Fibroblast of lung (primary cell): ENCODE measurements around the gene FCRL2. TPM values are rescaled to one million over a fixed set of nuclear protein-coding genes. Genes with fewer than 3 reads are reported as not detected.
"Not testable (repeated sequence)": the region's sequence is repeated elsewhere in the genome, so short reads cannot be mapped to it uniquely, and the experiment has no call there.

Experiments
- DNase-seq, 2 donors: peaks; one replicate each; pipeline versions ENCODE4 v3.0.0 to v3.0.0-alpha.2; 2010; ENCODE audit warnings: low read depth in 2 of 2
- H2AFZ ChIP-seq: 2 replicates; pipeline ENCODE4 v1.5.1; 2012; ENCODE audit warnings: low read length, control low read depth, inconsistent platforms
- H3K27ac ChIP-seq: 2 replicates; pipeline ENCODE4 v1.5.1; 2011; ENCODE audit warnings: low read length, control low read depth; ENCODE audit not compliant: insufficient read depth
- H3K27me3 ChIP-seq: 2 replicates; pipeline ENCODE4 v1.5.1; 2011; ENCODE audit warnings: mild to moderate bottlenecking, low read length; ENCODE audit not compliant: control insufficient read depth, insufficient read depth
- H3K36me3 ChIP-seq: 2 replicates; pipeline ENCODE4 v1.5.1; 2011; ENCODE audit warnings: low read length; ENCODE audit not compliant: control insufficient read depth, insufficient read depth
- H3K4me1 ChIP-seq: 2 replicates; pipeline ENCODE4 v1.5.1; 2011; ENCODE audit warnings: low read length; ENCODE audit not compliant: control insufficient read depth, insufficient read depth; ENCODE audit errors: extremely low read depth
- H3K4me2 ChIP-seq: 2 replicates; pipeline ENCODE4 v1.5.1; 2011; ENCODE audit warnings: low read length, control low read depth; ENCODE audit not compliant: insufficient read depth; ENCODE audit errors: extremely low read depth
- H3K4me3 ChIP-seq, 4 experiments: fragments of 200-600 bp in 1 of 4; sonication (generic) in 1 of 4; replicated peaks in 1 of 4; 2 replicates each; pipeline ENCODE4 v1.5.1; 2011 to 2016; ENCODE audit warnings: low read length in 4 of 4, low read depth in 3 of 4, mild to moderate bottlenecking in 3 of 4, control low read depth in 2 of 4, inconsistent platforms in 1 of 4, mixed read lengths in 1 of 4; ENCODE audit not compliant: insufficient read depth in 1 of 4; ENCODE audit errors: control extremely low read depth in 1 of 4
- H3K79me2 ChIP-seq: 2 replicates; pipeline ENCODE4 v1.5.1; 2012; ENCODE audit warnings: mild to moderate bottlenecking, low read length, inconsistent platforms; ENCODE audit not compliant: control insufficient read depth, insufficient read depth
- H3K9ac ChIP-seq: 2 replicates; pipeline ENCODE4 v1.5.1; 2011; ENCODE audit warnings: mild to moderate bottlenecking, low read length, control low read depth; ENCODE audit not compliant: insufficient read depth
- H3K9me3 ChIP-seq: 2 replicates; pipeline ENCODE4 v1.5.1; 2012; ENCODE audit warnings: low read depth, low read length; ENCODE audit not compliant: control insufficient read depth, insufficient read depth
- H4K20me1 ChIP-seq: 2 replicates; pipeline ENCODE4 v1.5.1; 2011; ENCODE audit warnings: low read length; ENCODE audit not compliant: control insufficient read depth, insufficient read depth; ENCODE audit errors: extremely low read depth
- EZH2 ChIP-seq: IDR thresholded peaks from 2 replicates; pipeline ENCODE4 v1.5.1; 2012; ENCODE audit warnings: low read length, control low read depth, mild to moderate bottlenecking; ENCODE audit errors: missing control alignments
- polyA plus RNA-seq, 2 donors: library from polyadenylated mRNA; depleted of rRNA in 1 of 2; stranded (reverse) in 1 of 2; unstranded in 1 of 2; fragments of >200 nt; gene quantifications; 2 replicates each; pipeline ENCODE4 v1.2.1, GENCODE V29; 2011 to 2012; ENCODE audit warnings: missing spikeins in 1 of 2
- total RNA-seq: library from RNA; depleted of rRNA; stranded (reverse); fragments of >200 nt; gene quantifications from 2 replicates; pipeline ENCODE4 v1.2.1, GENCODE V29; 2014
- TF ChIP-seq, protein P1 (sequence below), 2 donors: IDR thresholded peaks in 1 of 2; conservative IDR thresholded peaks in 1 of 2; 1 replicate in 1 of 2; 2 replicates in 1 of 2; pipeline ENCODE4 v1.5.1; 2011 to 2012; ENCODE audit warnings: low read length in 2 of 2, control low read depth in 1 of 2, inconsistent platforms in 1 of 2, low read depth in 1 of 2, mild to moderate bottlenecking in 1 of 2

FCRL2 gene
- total and polyA plus RNA-seq, 2 donors (not counting 1 experiment from before 2014, with no cell fraction given), result not detected

DNA sequence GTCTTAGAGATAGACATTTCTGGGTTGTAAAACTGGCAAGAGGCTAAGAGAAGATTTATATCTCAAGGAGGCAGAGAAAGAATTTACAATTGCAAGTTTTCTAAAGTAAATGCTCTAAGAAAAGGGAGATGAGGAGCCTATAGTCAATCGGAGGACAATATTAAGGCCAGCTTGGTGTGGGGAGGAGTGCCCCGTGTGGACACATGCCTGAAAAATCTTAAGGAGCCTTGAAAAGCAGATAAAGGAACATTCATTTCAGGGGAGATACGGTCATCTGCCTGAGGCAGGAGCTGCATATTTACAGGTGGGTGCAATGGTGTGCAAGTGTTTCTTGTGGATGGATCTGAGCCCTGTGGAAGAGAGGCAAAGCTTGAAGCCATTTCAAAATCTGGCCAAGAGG lies 25.6 kb downstream of the FCRL2 start:
- DNase-seq, result no peak
- Histone ChIP-seq H3K79me2 (no peaks in the 10 kb centered on the region), H3K4me3 (no peak overlapping the region), H3K27me3 (no peaks in the 10 kb centered on the region), H3K4me2 (no peak overlapping the region), H3K4me1 (no peaks in the 10 kb centered on the region), H3K9me3 (no peaks in the 10 kb centered on the region), H3K27ac (no peak overlapping the region), H4K20me1 (no peaks in the 10 kb centered on the region), H3K9ac (no peak overlapping the region), H3K36me3 (no peaks in the 10 kb centered on the region), H2AFZ (no peak overlapping the region)
- TF ChIP-seq, protein P1, sequence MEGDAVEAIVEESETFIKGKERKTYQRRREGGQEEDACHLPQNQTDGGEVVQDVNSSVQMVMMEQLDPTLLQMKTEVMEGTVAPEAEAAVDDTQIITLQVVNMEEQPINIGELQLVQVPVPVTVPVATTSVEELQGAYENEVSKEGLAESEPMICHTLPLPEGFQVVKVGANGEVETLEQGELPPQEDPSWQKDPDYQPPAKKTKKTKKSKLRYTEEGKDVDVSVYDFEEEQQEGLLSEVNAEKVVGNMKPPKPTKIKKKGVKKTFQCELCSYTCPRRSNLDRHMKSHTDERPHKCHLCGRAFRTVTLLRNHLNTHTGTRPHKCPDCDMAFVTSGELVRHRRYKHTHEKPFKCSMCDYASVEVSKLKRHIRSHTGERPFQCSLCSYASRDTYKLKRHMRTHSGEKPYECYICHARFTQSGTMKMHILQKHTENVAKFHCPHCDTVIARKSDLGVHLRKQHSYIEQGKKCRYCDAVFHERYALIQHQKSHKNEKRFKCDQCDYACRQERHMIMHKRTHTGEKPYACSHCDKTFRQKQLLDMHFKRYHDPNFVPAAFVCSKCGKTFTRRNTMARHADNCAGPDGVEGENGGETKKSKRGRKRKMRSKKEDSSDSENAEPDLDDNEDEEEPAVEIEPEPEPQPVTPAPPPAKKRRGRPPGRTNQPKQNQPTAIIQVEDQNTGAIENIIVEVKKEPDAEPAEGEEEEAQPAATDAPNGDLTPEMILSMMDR (conservative IDR thresholded peaks at IDR 0.05 in 1 of 2, IDR thresholded peaks at IDR 0.05 in 1 of 2; ENCODE audit: low read depth in 1 of 2, low read length in 2 of 2), result no peak
- no peak for TF ChIP-seq EZH2

DNA sequence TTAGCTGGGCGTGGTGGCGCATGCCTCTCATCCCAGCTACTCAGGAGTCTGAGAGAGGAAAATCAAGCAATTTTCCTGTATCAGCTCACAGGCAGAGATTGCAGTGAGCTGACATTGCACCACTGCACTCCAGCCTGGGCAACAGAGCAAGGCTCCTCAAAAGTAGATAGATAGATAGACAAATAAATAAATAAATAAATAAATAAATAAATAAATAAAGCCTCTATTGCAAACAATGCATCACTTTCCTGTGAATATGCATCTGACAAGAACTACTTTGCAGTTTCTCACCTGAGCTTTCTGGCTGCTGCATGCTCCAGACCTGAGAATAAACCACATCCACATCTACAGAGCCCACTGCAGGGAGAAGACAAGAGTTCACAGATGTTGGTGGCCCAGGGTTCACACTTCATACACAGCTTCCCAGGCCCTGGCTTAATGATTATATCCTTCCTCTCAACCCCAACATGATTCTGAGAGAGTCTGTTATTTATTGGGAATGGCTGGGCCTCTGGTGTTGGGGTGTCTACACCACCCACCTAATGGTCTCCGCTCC lies 28.6 kb downstream of the FCRL2 start:
- H3K4me3 ChIP-seq, result no peak overlapping the region
- H2AFZ ChIP-seq, result no peak overlapping the region
- no peaks in the 10 kb centered on the region for H3K4me1 ChIP-seq
- DNase-seq, result no peak
- no peak overlapping the region for H3K27ac ChIP-seq
- H4K20me1 ChIP-seq, result no peaks in the 10 kb centered on the region
- H3K27me3 ChIP-seq, result no peaks in the 10 kb centered on the region
- H3K79me2 ChIP-seq, result no peaks in the 10 kb centered on the region
- no peak overlapping the region for H3K9ac ChIP-seq
- H3K4me2 ChIP-seq, result no peak overlapping the region
- H3K36me3 ChIP-seq, result no peaks in the 10 kb centered on the region
- TF ChIP-seq, protein P1 (conservative IDR thresholded peaks at IDR 0.05 in 1 of 2, IDR thresholded peaks at IDR 0.05 in 1 of 2; ENCODE audit: low read depth in 1 of 2, low read length in 2 of 2), result no peak
- no peak for TF ChIP-seq EZH2
- no peaks in the 10 kb centered on the region for H3K9me3 ChIP-seq

GRCh38 chr1:157739229-157739901 lies 37.6 kb downstream of the FCRL2 start:
- Histone ChIP-seq H2AFZ (no peak overlapping the region), H4K20me1 (no peaks in the 10 kb centered on the region), H3K4me3 (no peak overlapping the region), H3K27ac (no peak overlapping the region), H3K27me3 (no peaks in the 10 kb centered on the region), H3K36me3 (no peaks in the 10 kb centered on the region), H3K9ac (no peak overlapping the region), H3K4me2 (no peak overlapping the region), H3K4me1 (no peaks in the 10 kb centered on the region), H3K9me3 (no peaks in the 10 kb centered on the region), H3K79me2 (no peaks in the 10 kb centered on the region)
- no peak for DNase-seq
- TF ChIP-seq, protein P1 (conservative IDR thresholded peaks at IDR 0.05 in 1 of 2, IDR thresholded peaks at IDR 0.05 in 1 of 2; ENCODE audit: low read depth in 1 of 2, low read length in 2 of 2), result no peak
- TF ChIP-seq EZH2, result no peak

GRCh38 chr1:157735991-157736390 lies 40.9 kb downstream of the FCRL2 start:
- H2AFZ ChIP-seq, H3K27me3 ChIP-seq, H3K79me2 ChIP-seq, H3K9ac ChIP-seq, H3K4me1 ChIP-seq, H3K36me3 ChIP-seq, H3K9me3 ChIP-seq, DNase-seq, H3K4me2 ChIP-seq, H3K4me3 ChIP-seq, H3K27ac ChIP-seq, H4K20me1 ChIP-seq: not testable (repeated sequence)
